Erythroblast (primary cell): Measurements from ENCODE around the gene PSD.
"Not testable (repeated sequence)": the region's sequence is repeated elsewhere in the genome, so short reads cannot be mapped to it uniquely, and the experiment has no call there.

Experiments
- DNase-seq, 2 experiments: peaks; one replicate each; lab custom pipeline; 2025; lab: John Stamatoyannopoulos, UW
- GATA1 ChIP-seq: IDR thresholded peaks from 2 replicates; pipeline ENCODE4 v1.6.1; 2011; ENCODE audit warnings: low read depth, mild to moderate bottlenecking, control low read depth, low read length, moderate library complexity
- POLR2A ChIP-seq: IDR thresholded peaks from 2 replicates; pipeline ENCODE4 v1.6.1; 2011; ENCODE audit warnings: mild to moderate bottlenecking, low read length

PSD gene

DNA sequence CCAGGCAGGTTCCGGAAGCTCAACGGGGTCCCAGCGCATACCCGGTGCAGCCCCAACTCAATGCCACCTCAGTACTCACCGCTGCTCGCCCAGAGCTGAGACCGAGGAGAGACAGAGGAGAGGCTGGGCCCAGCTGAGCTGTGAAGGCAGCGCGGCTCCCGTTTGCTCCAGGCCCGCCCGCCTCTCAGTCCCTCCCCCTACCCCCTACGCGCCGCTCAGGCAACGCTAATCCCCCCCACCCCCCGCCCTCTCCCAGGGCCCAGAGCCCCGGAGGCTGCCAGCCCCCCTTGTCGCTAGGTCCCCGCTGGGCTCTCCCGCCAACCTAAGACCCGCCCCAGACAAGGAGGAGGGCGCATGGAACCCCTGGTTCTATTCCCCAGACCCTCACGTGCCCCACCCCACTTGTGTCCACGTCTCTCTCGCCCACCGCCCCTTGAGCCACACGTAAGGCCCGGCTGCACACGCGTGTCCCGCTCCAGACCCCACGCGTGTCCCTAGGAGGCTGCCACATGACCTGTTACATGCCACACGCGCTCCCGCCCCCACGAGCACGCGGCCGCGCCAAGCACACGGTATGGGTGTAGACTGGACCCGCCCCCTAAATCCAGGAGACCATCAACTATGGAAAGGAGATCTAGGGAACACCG is at the start of gene PSD:
Gene PSD, minus strand, starts transcription at position 164 of the 647 bp plus-strand sequence. CDS start 1,747 bp downstream, outside the sequence.
- no peak for DNase-seq
- TF ChIP-seq POLR2A = no peak

DNA sequence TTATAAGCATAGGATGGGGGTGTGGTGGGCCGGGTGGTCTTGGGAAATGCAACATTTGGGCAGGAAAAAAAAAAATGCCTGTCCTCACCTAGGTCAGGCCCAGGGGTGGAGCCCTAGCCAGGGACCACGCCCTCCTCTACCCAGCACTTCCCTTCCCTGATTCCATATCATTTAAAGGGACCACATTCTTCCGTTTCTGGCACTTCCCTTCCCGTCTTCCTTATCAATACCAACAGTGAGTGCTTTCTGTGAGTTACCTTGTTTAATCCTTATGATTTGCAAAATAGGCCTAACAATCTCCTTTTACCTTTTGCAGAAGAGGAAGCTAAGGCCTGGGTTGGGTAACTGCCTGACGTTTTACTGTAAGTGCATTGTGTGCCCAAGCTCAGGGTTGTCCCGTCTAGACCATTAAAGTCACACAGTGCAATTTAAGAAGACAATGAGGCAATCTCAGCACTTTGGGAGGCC is 49.4 kb upstream of the PSD start:
- DNase-seq = peak in 1 of 2 experiments; percentile 26
- TF ChIP-seq POLR2A (no peak), GATA1 (no peak)

DNA sequence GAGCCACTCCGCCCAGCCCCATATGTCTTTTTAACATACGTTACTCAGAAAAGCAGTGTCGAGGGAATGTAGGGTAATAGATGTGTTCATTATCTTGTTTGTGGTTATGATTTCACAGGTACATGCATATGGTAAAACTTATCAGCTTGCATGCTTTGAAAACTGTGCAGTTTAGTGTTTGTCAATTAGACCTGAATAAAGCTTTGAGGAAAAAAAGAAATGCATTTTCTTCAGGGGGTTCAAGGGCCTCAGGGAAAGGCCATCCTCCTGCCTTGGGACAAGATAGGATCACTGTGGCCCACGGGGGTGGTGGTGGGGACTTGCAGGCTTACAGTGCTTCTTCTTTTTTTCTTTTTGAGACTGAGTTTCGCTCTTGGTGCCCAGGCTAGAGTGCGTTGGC is 48.7 kb upstream of the PSD start:
- TF ChIP-seq GATA1 = no peak
- no peak for TF ChIP-seq POLR2A
- no peak for DNase-seq

GRCh38 chr10:102465466-102465865 is 46.9 kb upstream of the PSD start:
- TF ChIP-seq GATA1 (no peak), POLR2A (no peak)
- DNase-seq = no peak

GRCh38 chr10:102463983-102464382 is 45.4 kb upstream of the PSD start:
- TF ChIP-seq GATA1 = no peak
- no peak for TF ChIP-seq POLR2A
- DNase-seq = no peak

DNA sequence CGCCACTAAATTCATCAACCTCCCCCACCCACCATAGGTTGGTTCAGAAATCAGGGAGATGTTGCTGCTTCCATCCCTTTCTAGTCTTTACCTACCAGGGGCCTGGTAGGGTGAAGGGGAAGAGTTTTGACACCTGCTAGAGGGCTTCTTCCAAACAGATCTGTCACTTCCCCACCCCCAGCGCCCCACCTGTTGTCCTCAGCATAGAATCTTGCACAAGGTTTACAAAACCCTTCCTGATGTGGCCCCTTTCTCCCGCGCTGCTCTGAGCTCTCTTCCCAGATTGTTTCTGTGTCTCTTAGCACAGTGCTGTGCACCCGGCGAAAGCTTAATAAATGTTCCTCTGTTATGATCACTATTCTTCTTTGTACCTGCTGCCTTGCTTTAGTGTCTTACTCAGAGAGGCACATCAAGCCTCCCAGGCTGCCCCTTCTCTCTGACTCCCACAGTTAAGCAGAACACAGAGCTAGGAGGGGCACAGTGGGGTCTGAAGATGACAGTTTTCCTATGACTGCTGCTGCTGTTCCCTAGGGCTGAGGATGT is 44.0 kb upstream of the PSD start:
- TF ChIP-seq GATA1 = no peak
- no peak for TF ChIP-seq POLR2A
- DNase-seq = no peak

DNA sequence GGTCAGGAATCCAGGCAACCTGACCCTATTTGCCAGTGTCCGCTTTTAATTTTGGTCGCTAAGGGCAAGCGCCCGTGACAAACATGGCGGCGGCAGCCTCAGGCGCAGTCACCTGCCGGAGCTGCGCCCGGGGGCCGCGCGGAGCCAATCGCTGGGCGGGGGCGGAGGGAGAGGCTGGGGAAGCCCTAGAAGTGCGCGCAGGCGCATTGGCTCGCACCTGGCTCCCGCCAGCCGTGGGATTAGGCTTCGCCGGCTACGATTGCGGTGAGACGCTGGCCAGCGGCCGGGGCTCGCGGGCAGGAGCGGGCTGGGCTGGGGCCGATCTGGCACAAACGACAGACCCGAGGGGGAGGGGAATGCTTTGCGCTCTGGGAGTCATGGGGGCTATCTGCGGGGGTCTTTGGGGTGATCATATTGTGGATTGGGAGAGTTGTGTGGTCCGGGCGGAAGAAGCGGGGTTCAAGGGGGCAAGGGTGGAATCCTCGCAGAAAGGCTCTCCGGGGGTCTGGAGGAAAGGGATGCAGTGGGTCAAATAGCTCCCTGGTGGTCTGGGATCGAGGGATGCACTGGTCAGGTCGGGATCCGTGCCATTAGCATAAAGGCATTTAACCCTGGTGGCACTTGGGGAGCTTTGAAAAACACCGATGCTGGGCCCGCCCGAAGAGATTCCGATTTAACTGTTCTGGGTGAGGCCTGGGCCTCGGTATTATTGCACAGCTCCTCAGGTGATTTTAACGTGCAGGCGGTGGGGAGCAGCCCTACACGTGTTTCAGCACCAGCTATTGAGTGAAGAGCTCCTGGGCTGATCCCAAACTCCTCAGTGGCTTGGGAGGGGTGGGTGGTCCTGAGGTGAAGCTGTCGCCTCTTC is 42.8 kb upstream of the PSD start:
- DNase-seq = peak; percentile 91 to 95
- TF ChIP-seq POLR2A (no peak), GATA1 (no peak)

DNA sequence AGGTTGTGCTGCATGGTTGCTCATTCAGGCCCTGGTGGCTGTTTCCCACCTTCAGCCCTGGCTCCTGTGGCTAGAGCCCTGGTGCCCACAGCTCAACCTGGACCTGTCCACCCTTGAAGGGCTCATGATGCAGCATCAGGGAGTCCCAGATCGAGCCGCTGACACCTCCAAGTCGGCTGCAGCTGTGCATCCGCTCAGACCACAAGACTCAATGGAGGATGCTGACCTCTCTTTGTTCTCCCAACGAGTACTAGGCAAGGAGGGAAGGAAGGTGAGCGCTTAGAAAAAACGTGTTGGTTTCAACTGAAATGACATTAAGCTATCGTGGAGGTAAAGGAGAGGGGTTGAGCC is 42.2 kb upstream of the PSD start:
- TF ChIP-seq GATA1 (no peak), POLR2A (no peak)
- no peak for DNase-seq

DNA sequence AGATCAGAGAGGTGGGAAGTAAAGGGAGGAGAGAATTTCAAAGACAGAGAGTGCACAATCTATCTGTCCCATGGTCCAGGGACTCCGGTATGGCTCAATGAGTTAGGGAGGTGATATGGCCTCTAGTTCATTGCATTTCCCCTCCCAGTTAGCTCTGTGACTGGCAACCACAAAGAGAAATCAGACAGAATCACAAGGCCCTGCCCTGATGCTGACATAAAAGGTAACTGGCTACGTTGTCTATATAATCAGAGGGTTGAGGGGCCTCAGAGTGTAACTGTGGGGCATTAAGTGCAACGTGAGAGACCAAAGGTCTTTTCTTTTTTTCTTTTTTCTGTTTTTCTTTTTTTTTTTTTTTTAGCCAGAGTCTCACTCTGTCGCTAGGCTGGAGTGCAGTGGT is 40.1 kb upstream of the PSD start:
- no peak for DNase-seq

DNA sequence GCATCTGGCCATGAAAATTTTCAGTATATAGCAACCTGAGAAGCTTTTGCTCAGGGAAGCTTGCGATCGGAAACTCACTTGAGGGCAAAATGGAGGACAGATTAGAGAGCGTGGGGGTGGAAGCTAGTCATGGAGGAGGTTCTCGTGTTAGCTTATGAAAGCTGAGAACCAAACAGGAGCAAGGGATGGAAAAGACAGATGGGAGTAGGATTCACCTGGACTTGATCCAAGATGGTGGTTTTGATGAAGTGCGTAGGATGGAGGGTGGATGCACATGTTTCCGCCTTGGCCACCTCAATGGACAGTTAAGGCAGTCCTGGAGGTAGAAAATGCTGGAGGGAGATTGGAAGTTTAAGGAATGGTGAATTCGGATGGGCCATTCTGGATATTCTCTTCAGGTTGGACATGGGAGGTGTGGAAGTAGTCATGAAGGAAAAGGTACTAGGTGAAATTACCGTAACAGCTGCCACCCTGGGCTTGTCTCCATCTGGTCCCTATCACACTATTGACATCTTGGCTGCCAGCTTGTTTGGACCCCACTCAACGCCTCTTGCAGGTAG is 39.1 kb upstream of the PSD start:
- TF ChIP-seq POLR2A = no peak
- TF ChIP-seq GATA1 = no peak
- DNase-seq = no peak

More for the DNA sequence above, 40.1 kb upstream of the PSD start:
- TF ChIP-seq GATA1 (no peak), POLR2A (no peak)

DNA sequence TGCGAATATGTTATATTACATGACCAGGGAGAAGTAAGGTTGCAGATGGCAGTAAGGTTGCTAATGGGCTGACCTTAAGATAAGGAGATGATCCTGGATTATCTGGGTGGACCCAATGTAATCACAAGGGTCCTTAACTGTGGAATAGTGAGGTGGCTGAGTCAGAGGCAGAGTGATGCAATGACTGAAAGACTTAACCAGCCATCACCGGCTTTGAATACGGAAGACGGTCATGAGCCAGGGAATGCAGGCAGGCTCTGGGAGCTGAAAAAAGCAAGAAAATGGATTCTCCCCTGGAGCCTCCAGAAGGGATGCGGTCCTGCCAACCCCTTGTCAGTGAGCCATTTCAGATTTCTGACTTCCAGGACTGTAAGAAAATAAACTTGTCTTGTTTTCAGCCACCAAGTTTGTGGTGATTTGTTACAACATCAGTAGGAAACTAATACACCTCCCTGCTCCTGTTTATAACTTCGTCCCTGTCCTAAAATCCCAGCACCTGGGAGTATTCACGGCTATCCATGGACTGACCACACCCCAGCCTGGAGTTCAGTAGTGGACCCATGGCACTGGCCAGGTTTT is 37.4 kb upstream of the PSD start:
- TF ChIP-seq GATA1 (no peak), POLR2A (peak; percentile 32)
- DNase-seq = peak; percentile 78 to 89

GRCh38 chr10:102454662-102455487 is 36.3 kb upstream of the PSD start:
- not testable (repeated sequence) for DNase-seq

DNA sequence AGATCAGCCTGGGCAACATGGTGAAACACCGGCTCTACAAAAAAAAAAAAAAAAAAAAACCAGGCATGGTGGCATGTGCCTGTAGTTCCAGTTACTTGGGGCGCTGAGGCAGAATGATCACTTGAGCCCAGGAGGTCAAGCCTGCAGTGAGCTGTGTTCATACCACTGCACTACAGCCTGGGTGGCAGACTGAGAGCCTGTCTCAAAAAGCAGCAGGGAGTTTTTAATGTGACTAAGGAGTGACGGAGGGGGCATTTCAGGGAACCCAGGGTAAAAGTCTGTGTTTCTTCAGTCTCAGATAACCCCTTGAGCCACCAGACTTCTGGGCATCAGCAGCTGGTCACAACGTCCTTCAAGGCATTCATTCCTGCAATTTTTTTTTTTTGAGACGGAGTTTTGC is 34.9 kb upstream of the PSD start:
- TF ChIP-seq GATA1 (no peak), POLR2A (no peak)

More for the DNA sequence above, 34.9 kb upstream of the PSD start:
- no peak for DNase-seq
